ENCODE results near the gene TRIM45. TPM values are rescaled to one million over a fixed set of nuclear protein-coding genes. Genes with fewer than 3 reads are reported as not detected.

Gene TRIM45
- total and polyA plus RNA-seq, 2 of the 13 experiments (the other 11 are each of a cell fraction or from before 2014, with no cell fraction given) = 1.9 to 2.3 TPM

DNA sequence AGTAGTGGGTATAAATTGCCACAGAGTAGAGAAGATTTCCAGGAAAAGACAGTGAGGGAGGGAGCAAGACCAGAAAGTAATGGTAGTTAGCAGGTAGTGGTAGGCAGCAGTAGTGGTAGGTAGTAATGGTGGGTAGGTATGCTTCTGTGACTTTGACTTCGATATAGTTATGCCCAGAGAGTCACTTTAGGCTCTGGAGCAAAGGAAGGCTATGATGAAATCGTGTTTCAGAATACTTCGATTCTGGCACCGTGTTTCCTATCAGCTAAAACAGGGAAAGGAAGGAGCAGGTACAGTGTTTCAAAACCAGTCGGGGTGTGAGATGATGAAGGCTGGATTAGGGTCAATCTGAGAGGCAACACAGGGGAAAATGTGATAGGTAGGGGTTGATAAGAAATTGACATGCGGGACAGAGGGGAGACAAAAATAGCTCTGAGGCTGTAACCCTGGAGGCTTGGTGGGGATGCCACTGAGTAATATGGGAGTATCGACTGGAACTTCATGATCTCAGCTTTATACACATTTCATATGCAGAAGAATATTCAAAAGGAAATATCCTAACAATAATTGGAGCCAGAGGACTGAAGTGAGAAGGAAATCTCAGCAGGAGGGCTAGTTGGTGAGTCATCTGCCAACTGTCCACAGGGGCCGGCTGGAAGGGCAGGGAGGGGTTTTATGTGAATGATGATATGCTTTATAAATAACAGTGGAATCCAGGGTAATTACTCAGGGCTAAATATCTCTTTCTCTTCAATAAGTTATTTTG lies 25.2 kb upstream of the TRIM45 start (continued):
- TF ChIP-seq, protein P1, sequence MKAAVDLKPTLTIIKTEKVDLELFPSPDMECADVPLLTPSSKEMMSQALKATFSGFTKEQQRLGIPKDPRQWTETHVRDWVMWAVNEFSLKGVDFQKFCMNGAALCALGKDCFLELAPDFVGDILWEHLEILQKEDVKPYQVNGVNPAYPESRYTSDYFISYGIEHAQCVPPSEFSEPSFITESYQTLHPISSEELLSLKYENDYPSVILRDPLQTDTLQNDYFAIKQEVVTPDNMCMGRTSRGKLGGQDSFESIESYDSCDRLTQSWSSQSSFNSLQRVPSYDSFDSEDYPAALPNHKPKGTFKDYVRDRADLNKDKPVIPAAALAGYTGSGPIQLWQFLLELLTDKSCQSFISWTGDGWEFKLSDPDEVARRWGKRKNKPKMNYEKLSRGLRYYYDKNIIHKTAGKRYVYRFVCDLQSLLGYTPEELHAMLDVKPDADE (CRISPR knock-in tag; IDR thresholded peaks at IDR 0.05) = no peak
- TF ChIP-seq, protein P2, sequence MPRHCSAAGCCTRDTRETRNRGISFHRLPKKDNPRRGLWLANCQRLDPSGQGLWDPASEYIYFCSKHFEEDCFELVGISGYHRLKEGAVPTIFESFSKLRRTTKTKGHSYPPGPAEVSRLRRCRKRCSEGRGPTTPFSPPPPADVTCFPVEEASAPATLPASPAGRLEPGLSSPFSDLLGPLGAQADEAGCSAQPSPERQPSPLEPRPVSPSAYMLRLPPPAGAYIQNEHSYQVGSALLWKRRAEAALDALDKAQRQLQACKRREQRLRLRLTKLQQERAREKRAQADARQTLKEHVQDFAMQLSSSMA (CRISPR knock-in tag; IDR thresholded peaks at IDR 0.05) = no peak
- no peak for TF ChIP-seq ZFP90 (CRISPR knock-in tag; IDR thresholded peaks at IDR 0.05; ENCODE audit: borderline replicate concordance)
- TF ChIP-seq, protein P3, sequence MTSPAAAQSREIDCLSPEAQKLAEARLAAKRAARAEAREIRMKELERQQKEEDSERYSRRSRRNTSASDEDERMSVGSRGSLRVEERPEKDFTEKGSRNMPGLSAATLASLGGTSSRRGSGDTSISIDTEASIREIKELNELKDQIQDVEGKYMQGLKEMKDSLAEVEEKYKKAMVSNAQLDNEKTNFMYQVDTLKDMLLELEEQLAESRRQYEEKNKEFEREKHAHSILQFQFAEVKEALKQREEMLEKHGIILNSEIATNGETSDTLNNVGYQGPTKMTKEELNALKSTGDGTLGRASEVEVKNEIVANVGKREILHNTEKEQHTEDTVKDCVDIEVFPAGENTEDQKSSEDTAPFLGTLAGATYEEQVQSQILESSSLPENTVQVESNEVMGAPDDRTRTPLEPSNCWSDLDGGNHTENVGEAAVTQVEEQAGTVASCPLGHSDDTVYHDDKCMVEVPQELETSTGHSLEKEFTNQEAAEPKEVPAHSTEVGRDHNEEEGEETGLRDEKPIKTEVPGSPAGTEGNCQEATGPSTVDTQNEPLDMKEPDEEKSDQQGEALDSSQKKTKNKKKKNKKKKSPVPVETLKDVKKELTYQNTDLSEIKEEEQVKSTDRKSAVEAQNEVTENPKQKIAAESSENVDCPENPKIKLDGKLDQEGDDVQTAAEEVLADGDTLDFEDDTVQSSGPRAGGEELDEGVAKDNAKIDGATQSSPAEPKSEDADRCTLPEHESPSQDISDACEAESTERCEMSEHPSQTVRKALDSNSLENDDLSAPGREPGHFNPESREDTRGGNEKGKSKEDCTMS (CRISPR knock-in tag; conservative IDR thresholded peaks at IDR 0.05) = no peak
- TF ChIP-seq, protein P4, sequence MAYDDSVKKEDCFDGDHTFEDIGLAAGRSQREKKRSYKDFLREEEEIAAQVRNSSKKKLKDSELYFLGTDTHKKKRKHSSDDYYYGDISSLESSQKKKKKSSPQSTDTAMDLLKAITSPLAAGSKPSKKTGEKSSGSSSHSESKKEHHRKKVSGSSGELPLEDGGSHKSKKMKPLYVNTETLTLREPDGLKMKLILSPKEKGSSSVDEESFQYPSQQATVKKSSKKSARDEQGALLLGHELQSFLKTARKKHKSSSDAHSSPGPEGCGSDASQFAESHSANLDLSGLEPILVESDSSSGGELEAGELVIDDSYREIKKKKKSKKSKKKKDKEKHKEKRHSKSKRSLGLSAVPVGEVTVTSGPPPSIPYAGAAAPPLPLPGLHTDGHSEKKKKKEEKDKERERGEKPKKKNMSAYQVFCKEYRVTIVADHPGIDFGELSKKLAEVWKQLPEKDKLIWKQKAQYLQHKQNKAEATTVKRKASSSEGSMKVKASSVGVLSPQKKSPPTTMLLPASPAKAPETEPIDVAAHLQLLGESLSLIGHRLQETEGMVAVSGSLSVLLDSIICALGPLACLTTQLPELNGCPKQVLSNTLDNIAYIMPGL (CRISPR knock-in tag; IDR thresholded peaks at IDR 0.05; ENCODE audit: borderline replicate concordance in 1 of 2, low read depth in 1 of 2) = no peak
- no peak for TF ChIP-seq ZNF549 (CRISPR knock-in tag; IDR thresholded peaks at IDR 0.05)
- TF ChIP-seq, protein P5, sequence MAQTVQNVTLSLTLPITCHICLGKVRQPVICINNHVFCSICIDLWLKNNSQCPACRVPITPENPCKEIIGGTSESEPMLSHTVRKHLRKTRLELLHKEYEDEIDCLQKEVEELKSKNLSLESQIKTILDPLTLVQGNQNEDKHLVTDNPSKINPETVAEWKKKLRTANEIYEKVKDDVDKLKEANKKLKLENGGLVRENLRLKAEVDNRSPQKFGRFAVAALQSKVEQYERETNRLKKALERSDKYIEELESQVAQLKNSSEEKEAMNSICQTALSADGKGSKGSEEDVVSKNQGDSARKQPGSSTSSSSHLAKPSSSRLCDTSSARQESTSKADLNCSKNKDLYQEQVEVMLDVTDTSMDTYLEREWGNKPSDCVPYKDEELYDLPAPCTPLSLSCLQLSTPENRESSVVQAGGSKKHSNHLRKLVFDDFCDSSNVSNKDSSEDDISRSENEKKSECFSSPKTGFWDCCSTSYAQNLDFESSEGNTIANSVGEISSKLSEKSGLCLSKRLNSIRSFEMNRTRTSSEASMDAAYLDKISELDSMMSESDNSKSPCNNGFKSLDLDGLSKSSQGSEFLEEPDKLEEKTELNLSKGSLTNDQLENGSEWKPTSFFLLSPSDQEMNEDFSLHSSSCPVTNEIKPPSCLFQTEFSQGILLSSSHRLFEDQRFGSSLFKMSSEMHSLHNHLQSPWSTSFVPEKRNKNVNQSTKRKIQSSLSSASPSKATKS (CRISPR knock-in tag; IDR thresholded peaks at IDR 0.05) = no peak
- TF ChIP-seq ZNF557 (CRISPR knock-in tag; IDR thresholded peaks at IDR 0.05) = no peak
- TF ChIP-seq AGO1 (IDR thresholded peaks at IDR 0.05; ENCODE audit: low read depth, low read length, poor library complexity, severe bottlenecking) = no peak
- TF ChIP-seq ZNF891 (CRISPR knock-in tag; IDR thresholded peaks at IDR 0.05) = no peak
- no peak for TF ChIP-seq ZNF546 (CRISPR knock-in tag; conservative IDR thresholded peaks at IDR 0.05)
- TF ChIP-seq PPARG (CRISPR knock-in tag; conservative IDR thresholded peaks at IDR 0.05) = no peak
- no peak for TF ChIP-seq TAF15 (IDR thresholded peaks at IDR 0.05; ENCODE audit: low read depth, low read length, poor library complexity, severe bottlenecking)
- no peak for TF ChIP-seq ZNF205 (CRISPR knock-in tag; IDR thresholded peaks at IDR 0.05)
- no peak for TF ChIP-seq KLF15 (CRISPR knock-in tag; IDR thresholded peaks at IDR 0.05; ENCODE audit: borderline replicate concordance)

All from HepG2 (cell line).